ENCODE data around the gene RNF223.
"Not testable (repeated sequence)": the region's sequence is repeated elsewhere in the genome, so short reads cannot be mapped to it uniquely, and the experiment has no call there.

The RNF223 gene

GRCh38 chr1:1058088-1058905 lies 15.8 kb downstream of the RNF223 start:
- DNase-seq = no peak

GRCh38 chr1:1057769-1058087 lies 16.4 kb downstream of the RNF223 start:
- DNase-seq = not testable (repeated sequence)

DNA sequence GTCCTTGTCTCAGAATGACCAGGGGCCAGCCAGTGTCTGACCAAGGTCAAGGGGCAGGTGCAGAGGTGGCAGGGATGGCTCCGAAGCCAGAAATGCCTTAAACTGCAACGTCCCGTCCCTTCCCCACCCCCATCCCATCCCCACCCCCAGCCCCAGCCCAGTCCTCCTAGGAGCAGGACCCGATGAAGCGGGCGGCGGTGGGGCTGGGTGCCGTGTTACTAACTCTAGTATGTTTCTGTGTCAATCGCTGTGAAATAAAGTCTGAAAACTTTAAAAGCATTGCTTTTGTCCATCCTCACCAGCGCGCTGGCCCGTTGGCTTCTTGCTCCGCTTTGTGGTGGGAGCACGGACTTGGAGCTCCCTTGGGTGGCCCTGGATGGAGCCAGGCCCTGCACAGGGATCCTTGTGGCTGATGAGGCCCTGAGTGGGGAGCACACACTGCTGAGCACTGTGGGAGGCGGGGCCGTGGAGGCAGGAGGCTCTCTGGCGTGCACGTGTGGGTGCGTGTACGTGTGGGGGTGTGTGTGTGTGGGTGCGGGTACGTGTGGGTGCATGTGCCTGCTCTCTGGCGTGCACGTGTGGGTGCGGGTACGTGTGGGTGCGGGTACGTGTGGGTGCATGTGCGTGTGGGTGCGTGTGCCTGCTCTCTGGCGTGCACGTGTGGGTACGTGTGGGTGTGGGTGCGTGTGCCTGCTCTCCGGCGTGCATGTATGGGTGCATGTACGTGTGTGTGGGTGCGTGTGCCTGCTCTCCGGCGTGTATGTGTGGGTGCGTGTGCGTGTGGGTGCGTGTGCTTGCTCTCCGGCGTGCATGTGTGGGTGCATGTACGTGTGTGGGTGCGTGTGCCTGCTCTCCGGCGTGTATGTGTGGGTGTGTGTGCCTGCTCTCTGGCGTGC lies 18.0 kb downstream of the RNF223 start:
- no peak for DNase-seq

DNA sequence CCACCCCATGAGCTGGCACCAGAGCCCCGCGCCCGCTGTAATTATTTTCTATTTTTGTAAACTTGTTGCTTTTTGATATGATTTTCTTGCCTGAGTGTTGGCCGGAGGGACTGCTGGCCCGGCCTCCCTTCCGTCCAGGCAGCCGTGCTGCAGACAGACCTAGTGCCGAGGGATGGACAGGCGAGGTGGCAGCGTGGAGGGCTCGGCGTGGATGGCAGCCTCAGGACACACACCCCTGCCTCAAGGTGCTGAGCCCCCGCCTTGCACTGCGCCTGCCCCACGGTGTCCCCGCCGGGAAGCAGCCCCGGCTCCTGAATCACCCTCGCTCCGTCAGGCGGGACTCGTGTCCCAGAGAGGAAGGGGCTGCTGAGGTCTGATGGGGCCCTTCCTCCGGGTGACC lies 19.1 kb downstream of the RNF223 start:
- DNase-seq = no peak

GRCh38 chr1:1054099-1054700 lies 19.9 kb downstream of the RNF223 start:
- no peak for DNase-seq

DNA sequence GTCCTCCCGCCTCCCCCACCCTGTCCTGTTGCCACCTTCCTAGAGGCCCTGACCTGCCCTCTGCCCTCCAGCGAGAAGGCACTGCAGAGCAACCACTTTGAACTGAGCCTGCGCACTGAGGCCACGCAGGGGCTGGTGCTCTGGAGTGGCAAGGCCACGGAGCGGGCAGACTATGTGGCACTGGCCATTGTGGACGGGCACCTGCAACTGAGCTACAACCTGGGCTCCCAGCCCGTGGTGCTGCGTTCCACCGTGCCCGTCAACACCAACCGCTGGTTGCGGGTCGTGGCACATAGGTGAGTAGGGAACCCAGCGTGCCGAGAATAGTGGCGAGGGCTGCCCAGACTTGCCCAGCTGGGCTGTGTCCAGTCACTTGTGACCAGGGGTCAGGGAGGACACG lies 20.4 kb downstream of the RNF223 start:
- DNase-seq = no peak

- no peak for DNase-seq
Measured at GRCh38 chr1:1053022-1053421, 21.1 kb downstream of the RNF223 start.

- no peak for DNase-seq
Measured at GRCh38 chr1:1052003-1052840, 21.9 kb downstream of the RNF223 start.

GRCh38 chr1:1051127-1051810 lies 22.8 kb downstream of the RNF223 start:
- DNase-seq = no peak

GRCh38 chr1:1050577-1051052 lies 23.5 kb downstream of the RNF223 start:
- DNase-seq = no peak

DNA sequence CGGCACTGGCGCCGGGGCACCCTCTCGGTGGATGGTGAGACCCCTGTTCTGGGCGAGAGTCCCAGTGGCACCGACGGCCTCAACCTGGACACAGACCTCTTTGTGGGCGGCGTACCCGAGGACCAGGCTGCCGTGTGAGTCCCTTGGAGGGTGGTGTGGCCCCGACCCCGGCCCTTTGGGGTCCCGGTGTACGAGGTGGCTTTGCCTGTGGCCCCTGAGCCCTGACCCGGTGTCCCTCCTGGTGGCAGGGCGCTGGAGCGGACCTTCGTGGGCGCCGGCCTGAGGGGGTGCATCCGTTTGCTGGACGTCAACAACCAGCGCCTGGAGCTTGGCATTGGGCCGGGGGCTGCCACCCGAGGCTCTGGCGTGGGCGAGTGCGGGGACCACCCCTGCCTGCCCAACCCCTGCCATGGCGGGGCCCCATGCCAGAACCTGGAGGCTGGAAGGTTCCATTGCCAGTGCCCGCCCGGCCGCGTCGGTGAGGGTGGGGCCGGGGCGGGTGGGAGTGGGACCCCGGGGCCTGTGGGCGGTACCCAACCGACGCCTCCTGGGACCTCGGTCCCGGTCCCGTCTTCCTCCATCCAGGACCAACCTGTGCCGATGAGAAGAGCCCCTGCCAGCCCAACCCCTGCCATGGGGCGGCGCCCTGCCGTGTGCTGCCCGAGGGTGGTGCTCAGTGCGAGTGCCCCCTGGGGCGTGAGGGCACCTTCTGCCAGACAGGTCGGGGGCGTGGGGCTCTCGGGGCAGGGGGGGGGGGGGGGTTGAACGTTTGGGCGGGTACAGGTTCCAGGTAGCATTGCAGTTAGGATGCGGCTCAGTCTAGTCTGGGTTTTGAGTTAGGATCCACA lies 24.6 kb downstream of the RNF223 start:
- no peak for DNase-seq

- DNase-seq = no peak
Measured at GRCh38 chr1:1048765-1049164, 25.3 kb downstream of the RNF223 start.

DNA sequence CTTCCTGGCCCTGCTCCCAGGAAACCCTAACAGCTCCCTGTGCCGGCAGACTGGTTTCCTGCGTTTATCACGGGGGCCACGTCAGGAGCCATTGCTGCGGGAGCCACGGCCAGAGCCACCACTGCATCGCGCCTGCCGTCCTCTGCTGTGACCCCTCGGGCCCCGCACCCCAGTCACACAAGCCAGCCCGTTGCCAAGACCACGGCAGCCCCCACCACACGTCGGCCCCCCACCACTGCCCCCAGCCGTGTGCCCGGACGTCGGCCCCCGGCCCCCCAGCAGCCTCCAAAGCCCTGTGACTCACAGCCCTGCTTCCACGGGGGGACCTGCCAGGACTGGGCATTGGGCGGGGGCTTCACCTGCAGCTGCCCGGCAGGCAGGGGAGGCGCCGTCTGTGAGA lies 26.1 kb downstream of the RNF223 start:
- no peak for DNase-seq

- DNase-seq = no peak
Measured at GRCh38 chr1:1047407-1047806, 26.7 kb downstream of the RNF223 start.

- DNase-seq = no peak
Measured at GRCh38 chr1:1046767-1047166, 27.3 kb downstream of the RNF223 start.

GRCh38 chr1:1046243-1046642 lies 27.9 kb downstream of the RNF223 start:
- no peak for DNase-seq

GRCh38 chr1:1045129-1045528 lies 29.0 kb downstream of the RNF223 start:
- DNase-seq = no peak

DNA sequence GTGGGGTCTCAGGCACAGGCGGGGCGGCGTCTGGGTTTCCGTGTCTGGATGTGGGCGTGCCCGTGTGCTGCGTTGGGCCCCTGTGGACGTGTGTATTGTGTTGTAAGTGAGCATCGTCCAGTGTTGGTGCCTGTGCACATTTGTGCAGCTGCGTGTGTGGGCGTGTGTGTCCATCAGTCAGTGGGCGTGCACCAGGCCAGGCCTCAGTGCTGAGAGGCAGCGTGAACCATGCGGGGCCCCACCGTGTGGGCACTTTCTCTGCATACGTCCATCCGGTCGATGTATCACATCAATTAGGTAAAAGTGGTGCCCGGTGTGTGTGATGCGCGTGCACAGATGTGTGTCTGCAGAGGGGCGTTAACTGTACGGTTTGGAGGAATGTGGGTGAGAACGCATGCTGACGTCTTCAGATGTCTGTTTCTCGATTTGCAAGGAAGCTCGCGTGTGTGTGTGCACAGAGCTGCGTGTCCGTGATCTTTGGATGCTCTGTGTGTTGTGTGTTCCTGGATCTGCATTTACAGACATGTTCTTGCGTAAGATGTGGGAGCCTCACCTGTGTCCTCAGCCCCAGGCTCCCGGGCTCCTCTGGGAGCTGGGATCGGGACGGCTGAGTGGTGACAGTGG lies 29.5 kb downstream of the RNF223 start:
- no peak for DNase-seq

- DNase-seq = no peak
Measured at GRCh38 chr1:1043921-1044320, 30.2 kb downstream of the RNF223 start.

DNA sequence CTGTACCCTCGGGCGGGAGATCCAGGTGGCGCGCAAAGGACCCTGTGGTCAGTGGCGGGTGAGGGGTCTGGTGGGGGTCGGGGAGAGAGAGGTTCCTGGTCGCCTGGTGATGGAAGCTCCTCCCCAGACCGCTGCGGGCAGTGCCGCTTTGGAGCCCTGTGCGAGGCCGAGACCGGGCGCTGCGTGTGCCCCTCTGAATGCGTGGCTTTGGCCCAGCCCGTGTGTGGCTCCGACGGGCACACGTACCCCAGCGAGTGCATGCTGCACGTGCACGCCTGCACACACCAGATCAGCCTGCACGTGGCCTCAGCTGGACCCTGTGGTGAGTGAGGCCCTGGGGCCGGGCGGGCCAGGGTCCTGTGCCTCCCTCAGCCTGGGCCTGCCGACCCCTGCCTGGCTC lies 30.7 kb downstream of the RNF223 start:
- DNase-seq = no peak

DNA sequence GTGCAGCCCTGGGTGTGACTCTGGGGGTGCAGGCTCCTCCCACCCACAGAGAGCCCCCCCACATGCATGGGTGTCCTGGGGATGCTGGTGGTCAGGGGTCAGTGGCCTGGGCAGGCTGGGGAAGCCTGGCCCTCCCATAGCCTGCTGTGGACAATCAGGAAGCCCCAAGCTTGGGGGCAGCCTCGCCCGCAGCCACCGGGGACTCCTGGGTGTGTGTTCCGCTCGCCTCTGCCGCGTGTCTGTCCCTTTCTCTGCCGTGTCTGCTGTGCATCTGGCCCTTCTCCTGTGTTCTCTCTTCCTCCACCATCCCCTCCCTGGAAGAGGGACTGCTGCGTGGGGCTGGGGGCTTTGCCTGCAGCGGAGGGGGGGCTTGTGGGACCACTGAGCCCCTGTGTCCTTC lies 31.3 kb downstream of the RNF223 start:
- DNase-seq = no peak

Measured in NCI-H1105 treated with DMSO at 0.1 percent for 48 hours (cell line).